ENCODE measurements around the gene ADAMTSL2.

Gene ADAMTSL2

GRCh38 chr9:133535306-133535877, 888 bp downstream of the ADAMTSL2 start:
- DNase-seq (ENCODE audit: low spot score): no peak

DNA sequence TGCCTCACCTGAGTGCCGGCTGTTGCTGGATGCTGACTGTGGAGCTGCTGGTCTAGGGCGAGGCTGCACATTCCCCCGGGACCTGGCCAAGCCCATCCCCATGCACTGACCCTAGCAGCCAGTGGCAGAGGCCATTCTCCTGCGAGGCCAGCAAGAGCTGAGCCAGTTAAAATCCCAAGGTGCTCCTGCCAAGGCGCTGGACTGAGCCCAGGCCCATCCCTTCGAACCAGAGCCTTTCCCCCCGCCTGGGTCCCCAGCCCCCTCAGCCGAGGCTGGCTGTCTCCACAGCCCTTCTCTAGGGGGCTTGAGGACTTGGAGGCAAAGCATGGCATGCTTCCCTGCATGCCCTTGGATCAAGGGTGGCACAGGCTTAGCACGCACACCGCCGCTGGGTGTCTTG, 1.6 kb downstream of the ADAMTSL2 start:
- DNase-seq (ENCODE audit: low spot score): no peak

DNA sequence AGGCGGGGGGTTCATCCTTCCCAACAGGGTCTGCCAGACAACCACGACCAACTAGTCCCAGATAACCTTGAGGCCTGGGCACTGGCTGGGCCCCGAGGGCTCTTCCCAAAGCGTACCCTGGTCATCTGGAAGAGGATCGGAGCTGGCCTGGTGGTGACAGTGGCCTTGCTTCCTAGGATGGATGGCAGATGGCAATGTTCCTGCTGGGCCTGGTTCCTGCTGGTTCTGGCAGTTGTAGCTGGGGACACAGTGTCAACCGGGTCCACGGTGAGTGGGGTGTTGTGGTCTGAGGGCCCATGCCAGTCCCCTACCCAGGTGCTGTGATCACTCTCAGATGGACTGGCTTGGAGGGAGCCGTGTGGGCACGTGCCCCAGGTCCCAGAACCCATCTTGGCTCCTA, 2.0 kb downstream of the ADAMTSL2 start:
- no peak for DNase-seq (ENCODE audit: low spot score)

GRCh38 chr9:133537257-133537656, 2.8 kb downstream of the ADAMTSL2 start:
- no peak for DNase-seq (ENCODE audit: low spot score)

DNA sequence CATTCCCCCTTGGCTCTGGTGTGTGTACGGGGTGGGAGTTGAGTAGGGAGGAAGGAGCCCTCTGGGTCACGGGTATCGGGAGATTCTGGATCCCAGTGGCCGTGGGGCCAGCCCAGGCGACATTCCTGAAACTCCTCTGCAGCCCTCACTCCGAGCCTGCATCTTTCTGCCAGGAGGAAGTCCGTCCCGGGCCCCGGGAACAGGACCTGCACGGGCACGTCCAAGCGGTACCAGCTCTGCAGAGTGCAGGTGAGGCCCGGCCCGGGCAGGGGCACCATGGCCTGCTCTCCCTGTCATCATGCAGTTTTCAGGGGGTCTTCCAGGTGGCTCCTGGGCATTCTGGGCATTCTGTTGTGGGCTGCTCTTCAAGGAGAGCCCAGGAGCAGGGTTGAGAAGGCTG, 3.7 kb downstream of the ADAMTSL2 start:
- no peak for DNase-seq (ENCODE audit: low spot score)

DNA sequence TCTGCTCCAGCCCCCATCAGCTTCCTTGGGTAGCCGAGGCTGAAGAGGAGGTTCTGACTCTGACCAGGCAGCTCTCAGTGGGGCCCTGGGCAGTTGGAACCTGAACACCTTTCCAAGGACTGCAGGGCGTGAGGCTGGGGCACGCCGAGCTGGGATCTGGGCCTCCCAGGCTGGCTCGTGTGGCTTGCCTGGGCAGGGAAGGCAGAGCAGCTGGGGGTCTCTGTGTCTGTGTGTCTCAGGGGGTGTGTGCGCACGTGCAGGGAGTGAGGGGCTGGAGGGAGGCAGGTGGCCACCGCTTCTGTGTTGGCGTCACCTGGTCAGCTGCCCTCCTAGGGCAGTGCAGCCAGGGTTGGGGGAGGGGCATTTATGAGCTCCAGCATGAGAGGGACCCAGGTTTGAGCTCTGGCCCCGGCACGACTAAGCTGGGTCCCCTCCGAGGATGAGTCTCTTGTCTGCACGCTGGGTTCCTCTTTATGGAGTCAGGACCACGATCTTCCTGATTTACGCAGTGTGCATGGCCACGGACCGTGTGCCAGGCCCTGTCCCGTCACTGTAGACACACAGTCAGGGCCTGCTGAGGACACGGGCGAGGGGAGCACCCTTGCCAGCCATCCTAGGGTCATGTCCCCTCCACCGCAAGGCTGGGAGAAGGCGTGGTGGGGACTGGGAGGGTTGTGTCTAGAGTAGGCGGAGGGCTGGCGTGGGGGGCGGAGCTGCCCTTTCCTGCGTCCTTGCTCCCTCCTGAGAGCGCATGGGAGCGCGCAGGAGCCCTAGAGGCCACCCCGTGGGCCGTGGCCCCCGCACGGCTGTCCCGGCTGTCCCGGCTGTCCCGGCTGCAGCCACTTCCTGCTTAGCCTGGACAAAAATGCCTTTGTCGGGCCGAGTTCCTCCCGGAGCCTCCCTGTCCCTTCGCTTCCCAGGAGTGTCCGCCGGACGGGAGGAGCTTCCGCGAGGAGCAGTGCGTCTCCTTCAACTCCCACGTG, 4.6 kb downstream of the ADAMTSL2 start:
- no peak for DNase-seq (ENCODE audit: low spot score)

DNA sequence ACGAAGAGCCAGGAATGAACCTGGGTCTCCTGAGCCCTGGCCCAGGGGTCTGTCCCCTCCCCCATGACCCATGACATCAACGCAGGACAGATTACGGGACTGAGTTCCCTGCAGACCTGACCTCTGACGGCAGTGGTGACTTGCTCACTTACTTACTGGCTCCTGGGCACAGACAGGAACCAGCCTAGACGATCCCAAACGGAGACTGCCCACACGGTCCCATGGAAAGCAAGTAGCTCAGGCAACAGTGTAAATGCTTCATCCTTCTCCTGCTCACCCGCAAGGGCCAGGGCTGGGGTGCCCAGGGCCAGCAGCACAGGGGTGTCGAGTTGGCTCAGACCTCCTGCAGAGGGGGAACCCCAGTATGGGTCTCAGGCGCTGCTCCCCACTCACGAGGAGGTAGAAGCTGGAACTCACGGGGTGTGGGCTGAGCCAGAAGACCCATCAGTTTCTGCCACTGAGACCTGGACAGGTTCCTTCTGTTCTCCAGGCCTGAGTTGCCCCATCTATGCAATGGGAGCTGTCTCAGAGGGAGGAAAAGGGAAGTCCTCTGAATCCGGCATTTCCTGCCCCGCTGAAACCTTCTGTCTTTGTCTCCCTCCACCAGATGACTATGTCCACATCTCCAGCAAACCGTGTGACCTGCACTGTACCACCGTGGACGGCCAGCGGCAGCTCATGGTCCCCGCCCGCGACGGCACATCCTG, 5.6 kb downstream of the ADAMTSL2 start:
- DNase-seq (ENCODE audit: low spot score): no peak

- no peak for DNase-seq (ENCODE audit: low spot score)
Measured at GRCh38 chr9:133540698-133541025, 6.2 kb downstream of the ADAMTSL2 start.

DNA sequence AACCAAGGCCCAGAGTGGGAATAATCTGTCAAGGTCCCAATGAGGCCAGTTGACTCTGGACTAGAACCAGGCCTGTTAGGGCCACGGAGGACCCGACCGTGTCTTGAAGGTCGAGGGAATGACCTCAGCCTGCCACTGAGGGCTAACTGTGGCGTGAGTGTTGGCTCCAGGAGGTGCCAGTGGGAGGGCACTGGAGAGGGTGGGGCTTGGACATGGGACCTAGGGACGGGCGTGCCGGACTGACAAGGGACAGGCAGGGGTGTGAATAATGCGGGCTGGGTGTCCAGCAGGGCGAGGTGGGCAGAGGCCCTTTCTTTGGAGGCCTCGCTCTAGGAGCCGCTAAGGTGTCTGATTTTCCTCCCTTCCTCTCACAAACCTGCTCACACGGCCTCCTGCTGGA, 7.5 kb downstream of the ADAMTSL2 start:
- DNase-seq (ENCODE audit: low spot score): no peak

DNA sequence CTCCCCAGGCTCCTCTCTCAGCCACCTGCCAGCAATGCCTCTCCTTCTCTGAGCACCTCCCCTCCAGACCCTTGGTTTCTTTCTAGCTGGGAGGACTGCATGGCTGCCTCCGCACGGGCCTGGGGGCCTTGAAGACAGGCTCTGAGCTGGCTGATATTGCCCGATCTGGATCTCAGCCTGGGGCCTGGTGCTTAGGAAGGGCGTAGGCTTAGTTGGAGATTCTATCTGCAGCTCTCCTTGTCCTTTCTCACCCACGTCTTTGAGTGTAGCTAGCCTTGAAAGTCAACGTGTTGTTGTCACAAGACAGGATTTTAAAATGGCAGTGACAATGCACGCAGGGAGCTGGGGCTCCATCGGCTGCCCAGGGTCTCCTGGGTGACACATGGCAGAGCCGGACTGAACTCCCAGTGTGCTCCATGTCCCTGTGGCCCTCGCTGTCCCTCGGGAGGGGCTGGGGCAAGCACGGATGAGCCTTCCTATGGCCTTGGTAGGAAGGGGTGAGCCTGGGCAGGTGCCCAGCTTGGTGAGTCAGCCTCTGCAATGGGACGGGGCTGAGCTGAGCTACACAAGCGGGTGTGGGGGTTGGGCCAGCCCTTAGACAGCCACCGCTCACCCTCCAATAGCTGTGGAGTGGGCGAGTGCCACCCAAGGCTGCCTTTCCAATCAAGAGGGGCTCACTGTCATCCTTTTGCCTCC, 9.4 kb downstream of the ADAMTSL2 start:
- no peak for DNase-seq (ENCODE audit: low spot score)

GRCh38 chr9:133545494-133546286, 11.2 kb downstream of the ADAMTSL2 start:
- no peak for DNase-seq (ENCODE audit: low spot score)

- DNase-seq (ENCODE audit: low spot score): no peak
Measured at GRCh38 chr9:133546287-133546680, 11.8 kb downstream of the ADAMTSL2 start.

DNA sequence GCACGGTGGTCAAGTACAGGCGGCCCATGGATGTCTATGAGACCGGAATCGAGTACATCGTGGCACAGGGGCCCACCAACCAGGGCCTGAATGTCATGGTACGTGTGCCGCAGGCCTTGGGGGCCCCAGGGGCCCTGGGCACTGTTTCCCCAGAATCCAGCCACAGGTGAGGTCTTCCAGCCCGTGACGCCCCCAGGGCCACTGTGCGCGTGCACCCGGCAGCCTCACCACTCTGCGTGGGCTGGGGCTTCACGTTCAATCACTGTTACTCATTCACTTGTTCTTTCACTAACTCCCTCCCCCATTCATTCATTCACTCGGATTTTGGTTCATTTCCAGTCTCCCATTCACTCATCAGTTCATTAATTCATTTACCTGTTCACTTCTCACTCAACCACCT, 12.6 kb downstream of the ADAMTSL2 start:
- DNase-seq (ENCODE audit: low spot score): no peak

- no peak for DNase-seq (ENCODE audit: low spot score)
Measured at GRCh38 chr9:133551446-133551845, 16.9 kb downstream of the ADAMTSL2 start.

DNA sequence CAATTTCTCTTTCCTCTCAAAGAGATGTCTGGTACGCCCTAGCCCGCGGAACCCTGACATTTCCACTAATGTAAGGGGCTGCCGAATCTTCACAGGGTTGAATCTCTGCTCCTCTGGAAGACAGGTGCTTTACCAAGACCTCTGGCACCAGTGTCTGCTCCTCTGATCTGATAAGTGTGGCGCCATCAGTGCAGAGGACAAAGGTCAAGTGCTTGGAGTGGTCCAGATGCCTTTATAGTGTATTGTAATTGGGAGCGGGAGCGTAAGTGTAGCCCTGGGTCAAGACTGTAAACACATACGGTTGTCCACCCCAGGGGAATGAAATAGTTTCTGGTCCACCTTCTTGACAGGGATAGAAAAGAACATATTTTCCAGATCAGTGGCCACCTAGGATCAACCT, 17.7 kb downstream of the ADAMTSL2 start:
- no peak for DNase-seq (ENCODE audit: low spot score)

GRCh38 chr9:133553123-133553522, 18.6 kb downstream of the ADAMTSL2 start:
- no peak for DNase-seq (ENCODE audit: low spot score)

DNA sequence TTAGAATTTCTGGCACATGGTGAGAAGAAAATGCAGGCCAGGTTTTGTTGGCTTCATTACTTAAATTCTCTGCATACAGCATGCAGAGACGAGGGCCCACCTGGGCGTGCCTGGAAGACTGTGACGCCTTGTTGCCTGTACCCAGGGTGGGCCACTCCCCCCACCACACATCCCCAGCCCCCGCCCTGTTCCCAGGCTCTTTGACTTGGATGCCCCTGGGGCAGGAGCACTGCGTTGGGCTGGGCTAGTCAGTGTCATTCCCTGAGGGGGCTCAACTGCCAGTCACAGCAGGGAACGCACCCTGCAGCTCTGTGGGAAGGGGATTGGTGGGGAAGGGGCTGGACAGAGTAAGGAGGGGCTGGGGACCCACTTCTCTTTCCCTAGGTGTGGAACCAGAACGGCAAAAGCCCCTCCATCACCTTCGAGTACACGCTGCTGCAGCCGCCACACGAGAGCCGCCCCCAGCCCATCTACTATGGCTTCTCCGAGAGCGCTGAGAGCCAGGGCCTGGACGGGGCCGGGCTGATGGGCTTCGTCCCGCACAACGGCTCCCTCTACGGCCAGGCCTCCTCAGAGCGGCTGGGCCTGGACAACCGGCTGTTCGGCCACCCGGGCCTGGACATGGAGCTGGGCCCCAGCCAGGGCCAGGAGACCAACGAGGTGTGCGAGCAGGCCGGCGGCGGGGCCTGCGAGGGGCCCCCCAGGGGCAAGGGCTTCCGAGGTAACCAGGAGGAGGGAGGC, 19.6 kb downstream of the ADAMTSL2 start:
- DNase-seq (ENCODE audit: low spot score): no peak

GRCh38 chr9:133554729-133555128, 20.2 kb downstream of the ADAMTSL2 start:
- no peak for DNase-seq (ENCODE audit: low spot score)

GRCh38 chr9:133556354-133556753, 21.9 kb downstream of the ADAMTSL2 start:
- DNase-seq (ENCODE audit: low spot score): no peak

DNA sequence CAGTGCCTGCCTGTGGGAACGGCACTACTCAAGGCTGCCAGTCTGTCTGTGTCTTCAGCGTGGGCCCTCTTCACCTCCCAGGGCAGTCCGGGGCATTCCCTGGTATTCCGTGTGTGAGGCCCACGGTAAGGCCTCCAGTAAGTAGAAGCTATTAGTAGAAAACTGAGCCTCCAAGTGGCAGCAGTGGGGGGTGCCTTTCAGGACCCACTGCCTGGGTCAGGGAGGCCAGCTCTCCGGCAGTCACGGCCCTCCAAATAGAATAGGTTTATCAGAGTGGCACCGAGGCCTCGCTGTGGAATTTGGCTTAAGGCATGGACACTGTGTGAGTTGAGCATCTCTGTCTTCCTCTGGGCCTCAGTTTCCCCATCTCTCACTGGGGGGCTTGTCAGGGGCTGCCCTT, 23.1 kb downstream of the ADAMTSL2 start:
- DNase-seq (ENCODE audit: low spot score): no peak

Measured in D341Med (cell line).